ENCODE data around the gene PRDM9. TPM values are rescaled to one million over a fixed set of nuclear protein-coding genes. Genes with fewer than 3 reads are reported as not detected.
A peak's percentile ranks its signal among the peaks of the same experiment; 100 is the strongest.
"Not testable (repeated sequence)": the region's sequence is repeated elsewhere in the genome, so short reads cannot be mapped to it uniquely, and the experiment has no call there.

The PRDM9 gene
- total RNA-seq, 1 experiment from 2014 or later: not detected

GRCh38 chr5:23506329-23507236, 826 bp upstream of the PRDM9 start:
- Histone ChIP-seq H3K4me1 (no peaks in the 10 kb centered on the region), H3K27ac (no peak overlapping the region), H3K36me3 (no peaks in the 10 kb centered on the region), H3K9me3 (replicated peaks) (no peaks in the 10 kb centered on the region), H3K27me3 (no peaks in the 10 kb centered on the region), H3K4me3 (no peak overlapping the region)
- DNase-seq: peak in 1 of 2 experiments; percentile 4

- H3K36me3 ChIP-seq; H3K27ac ChIP-seq; DNase-seq; H3K4me3 ChIP-seq; H3K27me3 ChIP-seq; H3K4me1 ChIP-seq; H3K9me3 ChIP-seq (replicated peaks): not testable (repeated sequence)
Observed at GRCh38 chr5:23510434-23510833, 3.0 kb downstream of the PRDM9 start.

GRCh38 chr5:23522553-23522952, 15.1 kb downstream of the PRDM9 start:
- no peaks in the 10 kb centered on the region for H3K4me1 ChIP-seq
- H3K4me3 ChIP-seq: no peak overlapping the region
- no peak overlapping the region for H3K27ac ChIP-seq
- no peaks in the 10 kb centered on the region for H3K27me3 ChIP-seq
- no peaks in the 10 kb centered on the region for H3K36me3 ChIP-seq
- no peaks in the 10 kb centered on the region for H3K9me3 ChIP-seq (replicated peaks)
- no peak for DNase-seq

- H3K36me3 ChIP-seq: no peaks in the 10 kb centered on the region
- no peaks in the 10 kb centered on the region for H3K9me3 ChIP-seq (replicated peaks)
- no peaks in the 10 kb centered on the region for H3K27me3 ChIP-seq
- H3K4me3 ChIP-seq: no peak overlapping the region
- no peak overlapping the region for H3K27ac ChIP-seq
- DNase-seq: no peak
- H3K4me1 ChIP-seq: no peaks in the 10 kb centered on the region
Observed at GRCh38 chr5:23523031-23523430, 15.6 kb downstream of the PRDM9 start.

GRCh38 chr5:23523998-23524397, 16.6 kb downstream of the PRDM9 start:
- Histone ChIP-seq H3K36me3 (no peaks in the 10 kb centered on the region), H3K4me3 (no peak overlapping the region), H3K9me3 (replicated peaks) (no peaks in the 10 kb centered on the region), H3K27ac (no peak overlapping the region), H3K27me3 (no peaks in the 10 kb centered on the region), H3K4me1 (no peaks in the 10 kb centered on the region)
- DNase-seq: no peak

- Histone ChIP-seq H3K36me3 (no peaks in the 10 kb centered on the region), H3K9me3 (replicated peaks) (no peaks in the 10 kb centered on the region), H3K4me3 (no peak overlapping the region), H3K27ac (no peak overlapping the region), H3K27me3 (no peaks in the 10 kb centered on the region), H3K4me1 (no peaks in the 10 kb centered on the region)
- no peak for DNase-seq
Observed at GRCh38 chr5:23525751-23526150, 18.3 kb downstream of the PRDM9 start.

GRCh38 chr5:23526616-23527015, 19.2 kb downstream of the PRDM9 start:
- H3K9me3 ChIP-seq (replicated peaks); H3K27ac ChIP-seq; H3K36me3 ChIP-seq; H3K27me3 ChIP-seq; H3K4me3 ChIP-seq; DNase-seq; H3K4me1 ChIP-seq: not testable (repeated sequence)

GRCh38 chr5:23527216-23527920, 20.0 kb downstream of the PRDM9 start:
- H3K4me3 ChIP-seq; H3K27ac ChIP-seq; H3K36me3 ChIP-seq; DNase-seq; H3K4me1 ChIP-seq; H3K9me3 ChIP-seq (replicated peaks); H3K27me3 ChIP-seq: not testable (repeated sequence)

- no peaks in the 10 kb centered on the region for H3K36me3 ChIP-seq
- no peaks in the 10 kb centered on the region for H3K9me3 ChIP-seq (replicated peaks)
- no peak overlapping the region for H3K27ac ChIP-seq
- no peak for DNase-seq
- no peaks in the 10 kb centered on the region for H3K27me3 ChIP-seq
- no peaks in the 10 kb centered on the region for H3K4me1 ChIP-seq
- H3K4me3 ChIP-seq: no peak overlapping the region
Observed at GRCh38 chr5:23528677-23529076, 21.3 kb downstream of the PRDM9 start.

GRCh38 chr5:23530571-23530970, 23.2 kb downstream of the PRDM9 start:
- H3K9me3 ChIP-seq (replicated peaks): no peaks in the 10 kb centered on the region
- no peak overlapping the region for H3K27ac ChIP-seq
- H3K27me3 ChIP-seq: no peaks in the 10 kb centered on the region
- no peak overlapping the region for H3K4me3 ChIP-seq
- no peak for DNase-seq
- no peaks in the 10 kb centered on the region for H3K4me1 ChIP-seq
- H3K36me3 ChIP-seq: no peaks in the 10 kb centered on the region

GRCh38 chr5:23571059-23571458, 63.6 kb downstream of the PRDM9 start:
- Histone ChIP-seq H3K27me3 (no peaks in the 10 kb centered on the region), H3K36me3 (no peaks in the 10 kb centered on the region), H3K4me3 (no peak overlapping the region), H3K9me3 (replicated peaks) (no peaks in the 10 kb centered on the region), H3K4me1 (no peaks in the 10 kb centered on the region), H3K27ac (no peak overlapping the region)
- DNase-seq: no peak
